C4-2B (cell line): ENCODE data around the gene CHKA.

Experiments
- CTCF ChIP-seq: fragments of 450-650 bp; conservative IDR thresholded peaks from 2 replicates; pipeline ENCODE4 v1.5.1; 2017; ENCODE audit warnings: mild to moderate bottlenecking
- ZFX ChIP-seq: fragments of 450-650 bp; IDR thresholded peaks from 2 replicates; pipeline ENCODE4 v1.6.1; 2017

GRCh38 chr11:68035266-68035876 is 85.8 kb downstream of the CHKA start:
- TF ChIP-seq CTCF: no peak
- TF ChIP-seq ZFX: no peak
